Keratinocyte (primary cell): ENCODE data around the gene DIP2C.

Source experiments
- CTCF ChIP-seq, 3 experiments: IDR thresholded peaks in 1 of 3; conservative IDR thresholded peaks in 1 of 3; optimal IDR thresholded peaks in 1 of 3; 2 replicates in 2 of 3; 3 replicates in 1 of 3; pipeline versions ENCODE3 to v1.5.1; 2011; ENCODE audit warnings: low read length in 3 of 3, mild to moderate bottlenecking in 3 of 3, moderate library complexity in 2 of 3, control low read depth in 1 of 3, inconsistent platforms in 1 of 3; ENCODE audit not compliant: insufficient read depth in 2 of 3; ENCODE audit errors: extremely low read depth in 1 of 3
- EZH2 ChIP-seq: IDR thresholded peaks from one replicate; pipeline ENCODE4 v1.6.1; 2012; ENCODE audit warnings: inconsistent platforms, mild to moderate bottlenecking, low read length, moderate library complexity

- TF ChIP-seq CTCF (optimal IDR thresholded peaks at IDR 0.05 in 1 of 3, IDR thresholded peaks at IDR 0.05 in 1 of 3, conservative IDR thresholded peaks at IDR 0.05 in 1 of 3; ENCODE audit: extremely low read depth in 1 of 3, insufficient read depth in 2 of 3, low read length in 3 of 3), result no peak
- TF ChIP-seq EZH2, result no peak
Measured at GRCh38 chr10:492836-493235, 196.6 kb downstream of the DIP2C start.
